ENCODE results near the gene ATAD5. TPM values are rescaled to one million over a fixed set of nuclear protein-coding genes. Genes with fewer than 3 reads are reported as not detected.
A peak's percentile ranks its signal among the peaks of the same experiment; 100 is the strongest.

The ATAD5 gene
- total and polyA plus RNA-seq, 2 of the 13 experiments (the other 11 are each of a cell fraction or from before 2014, with no cell fraction given) = 1.8 to 10.7 TPM

DNA sequence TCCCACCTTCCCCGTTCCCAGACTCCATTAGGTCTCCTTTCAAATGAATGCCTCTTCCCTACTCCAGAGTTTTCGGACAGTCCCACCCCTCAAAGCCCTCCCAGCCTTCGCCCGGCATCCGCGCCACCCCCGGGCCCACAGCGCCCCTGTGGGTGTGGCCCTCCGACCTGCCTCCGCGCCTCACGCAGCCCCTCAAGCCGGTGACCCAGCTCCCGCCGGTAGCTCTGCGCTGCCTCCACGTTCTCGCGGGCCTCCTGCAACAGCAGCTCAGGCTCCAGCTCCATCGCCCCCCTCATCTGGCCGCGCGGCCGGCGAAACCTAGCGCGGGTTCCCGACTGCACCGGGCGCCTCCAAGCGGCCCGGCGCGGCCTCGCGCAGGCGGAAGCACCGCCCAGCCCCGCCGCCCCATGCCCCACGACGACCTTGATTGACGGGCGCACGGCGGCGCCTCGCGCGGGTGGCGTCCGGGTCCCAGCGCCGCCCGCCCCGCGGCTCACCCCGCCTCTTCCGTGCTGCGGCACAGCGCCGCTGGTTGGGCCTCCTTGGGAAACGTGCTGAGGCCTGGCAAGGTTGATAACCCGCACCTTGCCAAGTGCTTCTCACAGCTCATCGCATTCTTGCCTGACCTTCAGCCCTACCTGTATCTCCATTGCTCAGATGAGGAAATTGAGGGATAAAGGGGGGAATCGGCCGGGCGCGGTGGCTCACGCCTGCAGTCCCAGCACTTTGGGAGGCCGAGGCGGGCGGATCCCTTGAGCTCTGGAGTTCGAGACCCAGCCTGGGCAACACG is 7.2 kb upstream of the ATAD5 start, which contains the start of gene CRLF3:
TSS of gene CRLF3 (minus strand) at position 337 of the 790 bp plus-strand sequence. CDS start at position 296, 41 bp downstream.
- peak; percentile 56 for FAIRE-seq
- peaks cover 42% of the 10 kb centered on the region for H3K79me2 ChIP-seq (ENCODE audit: insufficient read depth, low read length)
- BruUV-seq (replicated peaks) = no TSS peak
- intact Hi-C loops (cut with micrococcal nuclease; ENCODE audit: unreplicated experiment) (no loop called here), in situ Hi-C loops (cut with HindIII; ENCODE audit: extremely low pct_ligation_motif_present, low pct_unique_long_range_greater_than_20kb) (no loop called here)
- no peaks in the 10 kb centered on the region; a peak in 1 of 5 replicates for H3K27me3 ChIP-seq (ENCODE audit: control insufficient read depth in 1 of 2, insufficient read depth in 2 of 2, low read length in 2 of 2)
- peak within 1 kb of the TSS; percentile 78 for H3K27ac ChIP-seq (ENCODE audit: extremely low read length, insufficient read depth, low read length)
- H2AFZ ChIP-seq (ENCODE audit: low read length) = no peak within 1 kb of the TSS
- peak; percentile 79 for DNase-seq (ENCODE audit: low spot score)
- peak within 1 kb of the TSS; percentile 80 to 96 (median 86) for H3K4me3 ChIP-seq (replicated peaks in 1 of 3; ENCODE audit: insufficient read depth in 1 of 3, low read depth in 2 of 3, low read length in 3 of 3)
- no peaks in the 10 kb centered on the region; the same call in 1 of the 2 replicates for H4K20me1 ChIP-seq (ENCODE audit: insufficient read depth, low read length)
- 3% methylated on average over 7 of the region's 75 CpGs for WGBS (ENCODE audit: low lambda C conversion rate)
- POLR2A ChIA-PET = interaction anchor here (1.0 to 1.5 kb wide), 2 partner anchors 9 to 270 kb away, joined by 3 read pairs; partner anchors contain the start of gene NF1
- CTCF ChIA-PET (ENCODE audit: low intra/inter-chr PET ratio, low total read pairs) = no interaction called here
- H3K4me1 ChIP-seq (ENCODE audit: insufficient read depth, low read length) = peaks cover 57% of the 10 kb centered on the region
- H3K36me3 ChIP-seq (replicated peaks in 1 of 2; ENCODE audit: control insufficient read depth in 1 of 2, insufficient read depth in 2 of 2, low read length in 2 of 2) = no peaks in the 10 kb centered on the region
- no peaks in the 10 kb centered on the region for H3K9me3 ChIP-seq (ENCODE audit: low read length)
- H3K4me2 ChIP-seq (ENCODE audit: low read depth, low read length) = peak within 1 kb of the TSS; percentile 76
- peak within 1 kb of the TSS; percentile 79 for H3K9ac ChIP-seq (ENCODE audit: insufficient read depth, low read depth, low read length)
- peak; percentile 95 for ATAC-seq
- peak; percentile 53; the same call in 1 of the 2 replicates for TF ChIP-seq KLF12 (CRISPR knock-in tag; IDR thresholded peaks at IDR 0.05; ENCODE audit: borderline replicate concordance)
- no peak for TF ChIP-seq DDIT3 (CRISPR knock-in tag; IDR thresholded peaks at IDR 0.05)
- no peak for TF ChIP-seq CHCHD3 (CRISPR knock-in tag; IDR thresholded peaks at IDR 0.05)
- no peak for TF ChIP-seq NR2F1 (CRISPR knock-in tag; IDR thresholded peaks at IDR 0.05)
- TF ChIP-seq KAT2B (IDR thresholded peaks at IDR 0.05; ENCODE audit: borderline replicate concordance, low read depth, low read length) = no peak
- 0 out of 2 replicates have a peak, but pooled peaks have one; percentile 44 for TF ChIP-seq ZNF121 (CRISPR knock-in tag; IDR thresholded peaks at IDR 0.05)
- TF ChIP-seq, protein P1, sequence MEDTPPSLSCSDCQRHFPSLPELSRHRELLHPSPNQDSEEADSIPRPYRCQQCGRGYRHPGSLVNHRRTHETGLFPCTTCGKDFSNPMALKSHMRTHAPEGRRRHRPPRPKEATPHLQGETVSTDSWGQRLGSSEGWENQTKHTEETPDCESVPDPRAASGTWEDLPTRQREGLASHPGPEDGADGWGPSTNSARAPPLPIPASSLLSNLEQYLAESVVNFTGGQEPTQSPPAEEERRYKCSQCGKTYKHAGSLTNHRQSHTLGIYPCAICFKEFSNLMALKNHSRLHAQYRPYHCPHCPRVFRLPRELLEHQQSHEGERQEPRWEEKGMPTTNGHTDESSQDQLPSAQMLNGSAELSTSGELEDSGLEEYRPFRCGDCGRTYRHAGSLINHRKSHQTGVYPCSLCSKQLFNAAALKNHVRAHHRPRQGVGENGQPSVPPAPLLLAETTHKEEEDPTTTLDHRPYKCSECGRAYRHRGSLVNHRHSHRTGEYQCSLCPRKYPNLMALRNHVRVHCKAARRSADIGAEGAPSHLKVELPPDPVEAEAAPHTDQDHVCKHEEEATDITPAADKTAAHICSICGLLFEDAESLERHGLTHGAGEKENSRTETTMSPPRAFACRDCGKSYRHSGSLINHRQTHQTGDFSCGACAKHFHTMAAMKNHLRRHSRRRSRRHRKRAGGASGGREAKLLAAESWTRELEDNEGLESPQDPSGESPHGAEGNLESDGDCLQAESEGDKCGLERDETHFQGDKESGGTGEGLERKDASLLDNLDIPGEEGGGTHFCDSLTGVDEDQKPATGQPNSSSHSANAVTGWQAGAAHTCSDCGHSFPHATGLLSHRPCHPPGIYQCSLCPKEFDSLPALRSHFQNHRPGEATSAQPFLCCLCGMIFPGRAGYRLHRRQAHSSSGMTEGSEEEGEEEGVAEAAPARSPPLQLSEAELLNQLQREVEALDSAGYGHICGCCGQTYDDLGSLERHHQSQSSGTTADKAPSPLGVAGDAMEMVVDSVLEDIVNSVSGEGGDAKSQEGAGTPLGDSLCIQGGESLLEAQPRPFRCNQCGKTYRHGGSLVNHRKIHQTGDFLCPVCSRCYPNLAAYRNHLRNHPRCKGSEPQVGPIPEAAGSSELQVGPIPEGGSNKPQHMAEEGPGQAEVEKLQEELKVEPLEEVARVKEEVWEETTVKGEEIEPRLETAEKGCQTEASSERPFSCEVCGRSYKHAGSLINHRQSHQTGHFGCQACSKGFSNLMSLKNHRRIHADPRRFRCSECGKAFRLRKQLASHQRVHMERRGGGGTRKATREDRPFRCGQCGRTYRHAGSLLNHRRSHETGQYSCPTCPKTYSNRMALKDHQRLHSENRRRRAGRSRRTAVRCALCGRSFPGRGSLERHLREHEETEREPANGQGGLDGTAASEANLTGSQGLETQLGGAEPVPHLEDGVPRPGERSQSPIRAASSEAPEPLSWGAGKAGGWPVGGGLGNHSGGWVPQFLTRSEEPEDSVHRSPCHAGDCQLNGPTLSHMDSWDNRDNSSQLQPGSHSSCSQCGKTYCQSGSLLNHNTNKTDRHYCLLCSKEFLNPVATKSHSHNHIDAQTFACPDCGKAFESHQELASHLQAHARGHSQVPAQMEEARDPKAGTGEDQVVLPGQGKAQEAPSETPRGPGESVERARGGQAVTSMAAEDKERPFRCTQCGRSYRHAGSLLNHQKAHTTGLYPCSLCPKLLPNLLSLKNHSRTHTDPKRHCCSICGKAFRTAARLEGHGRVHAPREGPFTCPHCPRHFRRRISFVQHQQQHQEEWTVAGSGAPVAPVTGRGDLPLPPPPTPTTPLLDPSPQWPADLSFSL (CRISPR knock-in tag; IDR thresholded peaks at IDR 0.05) = no peak
- no peak for TF ChIP-seq ZNF569 (CRISPR knock-in tag; IDR thresholded peaks at IDR 0.05; ENCODE audit: borderline replicate concordance)
- TF ChIP-seq RFX3 (CRISPR knock-in tag; IDR thresholded peaks at IDR 0.05) = no peak
- TF ChIP-seq RNF2 (conservative IDR thresholded peaks at IDR 0.05; ENCODE audit: low read depth) = no peak
- TF ChIP-seq BORCS8-MEF2B (CRISPR knock-in tag; IDR thresholded peaks at IDR 0.05) = peak; percentile 95
- TF ChIP-seq GPN1 (CRISPR knock-in tag; IDR thresholded peaks at IDR 0.05; ENCODE audit: borderline replicate concordance) = no peak
- TF ChIP-seq SCMH1 (CRISPR knock-in tag; IDR thresholded peaks at IDR 0.05; ENCODE audit: borderline replicate concordance) = no peak
- TF ChIP-seq ZC3H13 (CRISPR knock-in tag; IDR thresholded peaks at IDR 0.05) = peak; percentile 49; the same call in 1 of the 2 replicates
- TF ChIP-seq CREB3 (CRISPR knock-in tag; IDR thresholded peaks at IDR 0.05) = no peak
- TF ChIP-seq MLLT10 (CRISPR knock-in tag; IDR thresholded peaks at IDR 0.05) = no peak
- TF ChIP-seq RFX1 (IDR thresholded peaks at IDR 0.05) = no peak

Measured in HepG2 (cell line).